ENCODE results near the gene NCAPD3. TPM values are rescaled to one million over a fixed set of nuclear protein-coding genes. Genes with fewer than 3 reads are reported as not detected.

The NCAPD3 gene
- total RNA-seq, 1 experiment from 2014 or later = 78.2 TPM

DNA sequence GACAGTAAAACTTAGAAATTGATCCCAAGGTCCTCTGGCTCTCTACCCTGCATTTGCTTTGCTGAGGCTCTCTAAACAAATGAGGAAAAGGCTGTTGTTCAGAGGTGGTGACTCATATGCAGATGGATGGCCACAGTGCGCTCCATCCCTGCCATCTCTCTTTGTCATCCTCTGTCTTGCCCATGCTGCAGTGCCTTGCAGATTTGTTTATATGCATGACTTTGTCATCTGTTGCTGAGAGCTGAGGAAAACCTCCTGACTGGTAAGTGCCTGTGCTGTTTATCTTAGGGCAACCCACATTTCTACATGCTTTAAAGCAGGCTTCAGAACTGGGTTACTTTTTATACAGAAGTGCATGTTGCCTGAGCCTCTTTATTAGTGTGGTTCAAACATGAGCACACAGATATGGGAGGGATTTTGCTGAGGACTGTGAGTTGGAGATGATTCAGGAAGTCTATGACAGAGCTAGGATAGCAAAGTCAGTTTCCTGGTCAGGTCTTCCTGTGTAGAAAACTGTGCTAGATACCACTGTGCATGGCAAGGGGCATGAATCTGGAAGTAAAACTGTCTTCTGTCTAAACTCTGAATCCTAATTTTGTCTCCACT lies 97.4 kb downstream of the NCAPD3 start:
- BruUV-seq (replicated peaks) = no TSS peak
- Mint-ChIP-seq H3K36me3 (ENCODE audit: insufficient read depth, unreplicated experiment) (no peaks in the 10 kb centered on the region), H3K27ac (ENCODE audit: unreplicated experiment) (no peak overlapping the region), H3K27me3 (ENCODE audit: unreplicated experiment) (peaks cover 72% of the 10 kb centered on the region), H3K9me3 (ENCODE audit: low read depth, unreplicated experiment) (peaks cover 3% of the 10 kb centered on the region), H3K4me3 (ENCODE audit: low read depth, unreplicated experiment) (no peak overlapping the region), H3K4me1 (ENCODE audit: low read depth, unreplicated experiment) (no peaks in the 10 kb centered on the region)
- CTCF ChIA-PET = no interaction called here
- TF ChIP-seq, protein P1, sequence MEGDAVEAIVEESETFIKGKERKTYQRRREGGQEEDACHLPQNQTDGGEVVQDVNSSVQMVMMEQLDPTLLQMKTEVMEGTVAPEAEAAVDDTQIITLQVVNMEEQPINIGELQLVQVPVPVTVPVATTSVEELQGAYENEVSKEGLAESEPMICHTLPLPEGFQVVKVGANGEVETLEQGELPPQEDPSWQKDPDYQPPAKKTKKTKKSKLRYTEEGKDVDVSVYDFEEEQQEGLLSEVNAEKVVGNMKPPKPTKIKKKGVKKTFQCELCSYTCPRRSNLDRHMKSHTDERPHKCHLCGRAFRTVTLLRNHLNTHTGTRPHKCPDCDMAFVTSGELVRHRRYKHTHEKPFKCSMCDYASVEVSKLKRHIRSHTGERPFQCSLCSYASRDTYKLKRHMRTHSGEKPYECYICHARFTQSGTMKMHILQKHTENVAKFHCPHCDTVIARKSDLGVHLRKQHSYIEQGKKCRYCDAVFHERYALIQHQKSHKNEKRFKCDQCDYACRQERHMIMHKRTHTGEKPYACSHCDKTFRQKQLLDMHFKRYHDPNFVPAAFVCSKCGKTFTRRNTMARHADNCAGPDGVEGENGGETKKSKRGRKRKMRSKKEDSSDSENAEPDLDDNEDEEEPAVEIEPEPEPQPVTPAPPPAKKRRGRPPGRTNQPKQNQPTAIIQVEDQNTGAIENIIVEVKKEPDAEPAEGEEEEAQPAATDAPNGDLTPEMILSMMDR (IDR thresholded peaks at IDR 0.05; ENCODE audit: unreplicated experiment) = no peak
- DNase-seq = no peak
- intact Hi-C loops (cut with micrococcal nuclease; ENCODE audit: unreplicated experiment) = no loop called here

DNA sequence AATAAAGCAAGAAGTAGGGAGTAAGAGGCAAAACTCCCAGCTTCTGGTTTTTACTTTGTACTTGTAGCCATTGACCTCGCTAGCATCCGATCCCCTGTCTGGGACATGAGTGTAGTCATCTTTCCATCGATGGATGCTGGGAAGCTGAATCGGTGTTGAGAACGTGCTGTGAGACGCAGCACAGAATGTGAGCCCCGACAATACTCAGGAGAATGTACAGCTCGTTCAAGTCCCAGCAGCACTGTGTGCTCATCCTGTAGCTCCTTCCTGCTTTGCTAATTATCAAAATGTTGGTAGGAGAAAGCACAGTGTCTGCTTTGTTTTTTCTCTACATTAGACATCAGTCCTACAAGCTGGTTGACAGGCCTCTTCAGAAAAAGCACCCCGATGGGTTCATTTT lies 98.3 kb downstream of the NCAPD3 start:
- Mint-ChIP-seq H3K27me3 (ENCODE audit: unreplicated experiment) (peaks cover 69% of the 10 kb centered on the region), H3K4me1 (ENCODE audit: low read depth, unreplicated experiment) (no peaks in the 10 kb centered on the region), H3K4me3 (ENCODE audit: low read depth, unreplicated experiment) (no peak overlapping the region), H3K36me3 (ENCODE audit: insufficient read depth, unreplicated experiment) (no peaks in the 10 kb centered on the region), H3K9me3 (ENCODE audit: low read depth, unreplicated experiment) (no peaks in the 10 kb centered on the region), H3K27ac (ENCODE audit: unreplicated experiment) (no peak overlapping the region)
- BruUV-seq (replicated peaks) = no TSS peak
- intact Hi-C loops (cut with micrococcal nuclease; ENCODE audit: unreplicated experiment) = no loop called here
- CTCF ChIA-PET = interaction anchor here (0.7 kb wide), 1 partner anchor 92 kb away, joined by 3 read pairs; no protein-coding TSS in a partner anchor
- TF ChIP-seq, protein P1 (IDR thresholded peaks at IDR 0.05; ENCODE audit: unreplicated experiment) = no peak
- no peak for DNase-seq

DNA sequence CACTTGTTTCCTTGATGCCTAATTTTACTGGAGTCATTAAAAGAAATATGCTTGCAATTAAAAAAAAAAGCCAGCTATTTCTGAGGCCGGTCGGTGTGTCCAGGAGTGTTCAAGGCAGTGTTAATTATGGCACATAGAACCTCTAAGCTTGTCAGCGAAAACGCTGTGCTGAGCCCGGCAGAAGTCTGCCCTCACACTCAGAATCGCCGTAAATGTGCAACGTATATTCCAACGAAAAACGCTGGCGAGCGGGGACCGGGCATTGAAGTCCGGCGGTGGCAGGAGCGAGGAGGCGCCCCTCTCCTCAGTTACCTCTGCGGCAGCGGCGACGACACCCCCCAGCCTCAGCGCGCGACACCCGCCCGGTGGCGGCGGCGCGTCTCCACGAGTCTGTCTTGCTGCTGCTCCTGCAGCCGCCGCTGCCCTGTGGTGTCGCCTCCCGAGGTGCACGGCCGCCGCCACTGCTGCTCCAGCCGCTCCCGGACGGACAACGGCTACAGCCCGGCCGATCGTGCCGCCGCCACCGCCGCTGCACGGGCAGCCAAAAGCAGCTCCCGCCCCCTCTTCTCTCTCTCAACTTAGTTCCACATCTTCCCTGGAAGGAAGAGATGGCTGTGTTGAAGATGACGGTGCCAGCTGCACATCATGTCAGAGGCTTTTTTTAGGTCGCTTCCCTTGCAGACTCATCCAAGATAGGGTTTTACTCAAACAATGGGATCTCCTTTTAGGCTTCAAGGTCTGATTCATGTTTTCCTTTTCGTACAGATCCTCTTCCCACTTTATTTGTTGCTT lies 98.9 kb downstream of the NCAPD3 start:
- CTCF ChIA-PET = interaction anchor here (0.7 kb wide), 1 partner anchor 91 kb away, joined by 3 read pairs; no protein-coding TSS in a partner anchor

DNA sequence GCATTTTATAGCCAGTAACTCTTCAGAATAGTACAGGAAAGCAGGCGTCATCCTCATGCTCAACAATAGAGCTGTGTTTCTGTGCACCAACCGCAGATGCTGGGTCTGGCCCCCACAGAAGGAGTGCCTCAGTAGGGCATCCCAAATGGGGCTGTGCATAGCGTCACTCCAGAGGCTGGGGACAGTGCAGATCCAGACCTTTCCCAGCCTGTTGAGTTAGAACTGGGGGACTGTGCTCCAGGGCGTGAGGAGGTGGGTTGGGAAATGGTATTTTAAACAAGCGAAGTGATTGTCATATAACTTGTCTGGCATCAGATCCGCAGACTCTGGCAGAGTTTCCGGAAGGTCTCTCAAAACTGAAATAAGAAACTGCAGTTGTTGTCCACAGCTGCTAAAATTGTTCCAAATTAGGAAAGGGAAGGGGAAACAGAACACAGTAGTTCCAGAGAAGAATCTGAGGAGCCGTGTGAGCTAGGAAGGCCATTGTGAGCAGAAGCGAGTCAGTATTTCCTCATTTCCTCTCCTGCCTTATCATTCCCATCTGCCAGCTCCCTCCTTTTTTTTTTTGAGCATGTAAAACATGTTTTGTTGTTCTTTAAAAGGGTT lies 102.7 kb downstream of the NCAPD3 start:
- Mint-ChIP-seq H3K36me3 (ENCODE audit: insufficient read depth, unreplicated experiment) (no peaks in the 10 kb centered on the region), H3K9me3 (ENCODE audit: low read depth, unreplicated experiment) (no peaks in the 10 kb centered on the region), H3K4me3 (ENCODE audit: low read depth, unreplicated experiment) (no peak overlapping the region), H3K4me1 (ENCODE audit: low read depth, unreplicated experiment) (no peaks in the 10 kb centered on the region), H3K27me3 (ENCODE audit: unreplicated experiment) (peaks cover 64% of the 10 kb centered on the region), H3K27ac (ENCODE audit: unreplicated experiment) (no peak overlapping the region)
- CTCF ChIA-PET = no interaction called here
- DNase-seq = no peak
- BruUV-seq (replicated peaks) = no TSS peak
- TF ChIP-seq, protein P1 (IDR thresholded peaks at IDR 0.05; ENCODE audit: unreplicated experiment) = no peak
- intact Hi-C loops (cut with micrococcal nuclease; ENCODE audit: unreplicated experiment) = no loop called here

More for the DNA sequence above, 98.9 kb downstream of the NCAPD3 start:
- BruUV-seq (replicated peaks) = no TSS peak
- peaks cover 69% of the 10 kb centered on the region for H3K27me3 Mint-ChIP-seq (ENCODE audit: unreplicated experiment)
- no peaks in the 10 kb centered on the region for H3K36me3 Mint-ChIP-seq (ENCODE audit: insufficient read depth, unreplicated experiment)
- intact Hi-C loops (cut with micrococcal nuclease; ENCODE audit: unreplicated experiment) = no loop called here
- H3K27ac Mint-ChIP-seq (ENCODE audit: unreplicated experiment) = no peak overlapping the region
- H3K9me3 Mint-ChIP-seq (ENCODE audit: low read depth, unreplicated experiment) = no peaks in the 10 kb centered on the region
- peak overlapping the region; percentile 56 for H3K4me3 Mint-ChIP-seq (ENCODE audit: low read depth, unreplicated experiment)
- H3K4me1 Mint-ChIP-seq (ENCODE audit: low read depth, unreplicated experiment) = no peaks in the 10 kb centered on the region
- peak; percentile 34 for DNase-seq
- TF ChIP-seq, protein P1 (IDR thresholded peaks at IDR 0.05; ENCODE audit: unreplicated experiment) = no peak

Measured in Calu3 (cell line).